IMR-90 (cell line): Measurements from ENCODE around the gene ZNF443. TPM values are rescaled to one million over a fixed set of nuclear protein-coding genes. Genes with fewer than 3 reads are reported as not detected.
"Not testable (repeated sequence)": the region's sequence is repeated elsewhere in the genome, so short reads cannot be mapped to it uniquely, and the experiment has no call there.

ENCODE experiments used
- ATAC-seq: fragments of 200-7000 bp; cut with Tn5 transposase; 2 replicates; pipeline ENCODE4 v1.9.1; 2020; ENCODE audit warnings: low read depth, mild to moderate bottlenecking, moderate library complexity
- BruUV-seq: library from RNA; stranded (reverse); fragments of 400-500 nt; replicated peaks from 2 replicates; lab custom pipeline; 2021; lab: Mats Ljungman, UMichigan
- CTCF ChIA-PET: fragments of 300-600 bp; formaldehyde crosslinking; extraction: SDS; loops from one replicate; lab custom pipeline; 2021; ENCODE audit warnings: antibody characterized with exemption; lab: Yijun Ruan, JAX
- POLR2A ChIA-PET: fragments of 300-600 bp; sonication (Branson Sonifier 250); formaldehyde crosslinking; loops from one replicate; lab custom pipeline; 2022; ENCODE audit warnings: antibody characterized with exemption; ENCODE audit not compliant: unreplicated experiment; lab: Charles Lee
- DNase-seq: peaks from one replicate; pipeline ENCODE4 v3.0.0; 2013
- H2AFZ ChIP-seq: replicated peaks from 2 replicates; pipeline ENCODE3; 2013; ENCODE audit warnings: low read length, mild to moderate bottlenecking; ENCODE audit not compliant: poor library complexity
- H2AK5ac ChIP-seq: 2 replicates; pipeline ENCODE4 v1.6.1; 2013; ENCODE audit warnings: low read depth, low read length, inconsistent platforms
- H2AK9ac ChIP-seq: replicated peaks from 2 replicates; pipeline ENCODE3; 2013; ENCODE audit warnings: mild to moderate bottlenecking, low read depth, low read length, moderate library complexity; ENCODE audit not compliant: poor library complexity
- H2BK120ac ChIP-seq: 2 replicates; pipeline ENCODE4 v1.6.1; 2013; ENCODE audit warnings: low read depth, low read length, inconsistent platforms
- H2BK15ac ChIP-seq: 3 replicates; pipeline ENCODE4 v1.6.1; 2013; ENCODE audit warnings: low read depth, low read length, inconsistent platforms
- H2BK20ac ChIP-seq: 2 replicates; pipeline ENCODE4 v1.6.1; 2013; ENCODE audit warnings: low read depth, mild to moderate bottlenecking, inconsistent platforms, low read length, moderate library complexity
- H2BK5ac ChIP-seq: 2 replicates; pipeline ENCODE4 v1.6.1; 2013; ENCODE audit warnings: mild to moderate bottlenecking, low read depth, low read length, inconsistent platforms; ENCODE audit not compliant: poor library complexity, severe bottlenecking
- H3K14ac ChIP-seq: replicated peaks from 2 replicates; pipeline ENCODE4 v1.6.1; 2013; ENCODE audit warnings: low read depth, low read length, inconsistent platforms
- H3K18ac ChIP-seq: 2 replicates; pipeline ENCODE4 v1.6.1; 2013; ENCODE audit warnings: low read depth, low read length, control low read depth
- H3K23ac ChIP-seq: 2 replicates; pipeline ENCODE4 v1.6.1; 2013; ENCODE audit warnings: low read depth, low read length, inconsistent platforms
- H3K27ac ChIP-seq: 2 replicates; pipeline ENCODE4 v1.5.1; 2013; ENCODE audit warnings: mild to moderate bottlenecking, control low read depth, low read length; ENCODE audit not compliant: insufficient read depth
- H3K27me3 ChIP-seq: 2 replicates; pipeline ENCODE4 v1.6.1; 2013; ENCODE audit warnings: low read length; ENCODE audit not compliant: control insufficient read depth, insufficient read depth
- H3K36me3 ChIP-seq: 2 replicates; pipeline ENCODE4 v1.6.1; 2013; ENCODE audit warnings: low read length, mixed read lengths; ENCODE audit not compliant: control insufficient read depth, insufficient read depth
- H3K4ac ChIP-seq: 2 replicates; pipeline ENCODE4 v1.6.1; 2013; ENCODE audit warnings: low read depth, low read length, inconsistent platforms
- H3K4me1 ChIP-seq: 2 replicates; pipeline ENCODE4 v1.6.1; 2013; ENCODE audit warnings: low read length, mixed read lengths; ENCODE audit not compliant: control insufficient read depth, insufficient read depth
- H3K4me2 ChIP-seq: 2 replicates; pipeline ENCODE4 v1.6.1; 2013; ENCODE audit warnings: low read depth, mild to moderate bottlenecking, control low read depth, low read length, moderate library complexity
- H3K4me3 ChIP-seq: 2 replicates; pipeline ENCODE4 v1.5.1; 2013; ENCODE audit warnings: low read depth, mild to moderate bottlenecking, control low read depth, low read length, moderate library complexity; ENCODE audit not compliant: insufficient read depth
- H3K56ac ChIP-seq: 2 replicates; pipeline ENCODE4 v1.6.1; 2013; ENCODE audit warnings: low read length, inconsistent platforms; ENCODE audit not compliant: insufficient read depth; ENCODE audit errors: extremely low read depth
- H3K79me1 ChIP-seq, 2 experiments: 2 replicates each; pipeline ENCODE4 v1.6.1; 2013; ENCODE audit warnings: low read length in 2 of 2, inconsistent platforms in 1 of 2, low read depth in 1 of 2
- H3K9ac ChIP-seq: 2 replicates; pipeline ENCODE4 v1.6.1; 2013; ENCODE audit warnings: low read depth, low read length, control low read depth
- H3K9me1 ChIP-seq: 2 replicates; pipeline ENCODE4 v1.6.1; 2013; ENCODE audit warnings: low read length, inconsistent platforms; ENCODE audit not compliant: insufficient read depth
- H3K9me3 ChIP-seq: 2 replicates; pipeline ENCODE4 v1.6.1; 2013; ENCODE audit warnings: low read length; ENCODE audit not compliant: control insufficient read depth, insufficient read depth
- H4K20me1 ChIP-seq: 2 replicates; pipeline ENCODE4 v1.6.1; 2013; ENCODE audit warnings: low read length, inconsistent platforms; ENCODE audit not compliant: insufficient read depth
- H4K5ac ChIP-seq: 2 replicates; pipeline ENCODE4 v1.6.1; 2013; ENCODE audit warnings: mild to moderate bottlenecking, low read depth, low read length, control low read depth
- H4K8ac ChIP-seq, 2 experiments: 2 replicates each; pipeline ENCODE4 v1.6.1; 2013; ENCODE audit warnings: low read depth in 2 of 2, low read length in 2 of 2, control low read depth in 1 of 2, inconsistent platforms in 1 of 2
- H4K91ac ChIP-seq: 2 replicates; pipeline ENCODE4 v1.6.1; 2013; ENCODE audit warnings: low read depth, low read length, inconsistent platforms; ENCODE audit not compliant: insufficient read depth
- WGBS, 2 experiments: methylation state at CpG; one replicate each; pipeline versions ENCODE4 v1.1.5 to v1.1.7; 2013; ENCODE audit warnings: missing lambda C conversion rate in 2 of 2; ENCODE audit not compliant: insufficient read length in 1 of 2; ENCODE audit errors: extremely low coverage in 2 of 2; 5-methylcytosine and 5-hydroxymethylcytosine counted together
- dilution Hi-C: fragments of 300-500 bp; cut with HindIII; formaldehyde crosslinking; loops from one replicate; pipeline ENCODE4 v1.14.3; 2018; ENCODE audit warnings: low sequenced_read_pairs; ENCODE audit not compliant: unreplicated experiment
- in situ Hi-C: fragments of 300-500 bp; cut with MboI; formaldehyde crosslinking; loops from 3 replicates; pipeline ENCODE4 v1.14.3; 2019; ENCODE audit warnings: low sequenced_read_pairs, inconsistent platforms, mixed read lengths
- intact Hi-C: fragments of 100-400 bp; cut with micrococcal nuclease; formaldehyde crosslinking; loops from 2 replicates; pipeline ENCODE4 v1.10.0; 2022
- polyA plus RNA-seq, 3 experiments: library from polyadenylated mRNA; depleted of rRNA; stranded (reverse); fragments of >200 nt; gene quantifications; 2 replicates each; pipeline ENCODE4 v1.2.3, GENCODE V29; 2012; ENCODE audit warnings: low replicate concordance in 1 of 3
- total RNA-seq: library from RNA; depleted of rRNA; stranded (reverse); fragments of >200 nt; gene quantifications from 2 replicates; pipeline ENCODE4 v1.2.3, GENCODE V29; 2012

The ZNF443 gene
- total and polyA plus RNA-seq, 2 of the 4 experiments (the other 2 are of a cell fraction): 0.79 to 3.2 TPM

- H4K20me1 ChIP-seq, H4K5ac ChIP-seq, dilution Hi-C loops, H3K4me1 ChIP-seq, H3K18ac ChIP-seq, in situ Hi-C loops, H3K14ac ChIP-seq, H3K4me3 ChIP-seq, H3K56ac ChIP-seq, BruUV-seq, H2BK20ac ChIP-seq, H3K4me2 ChIP-seq, H3K27ac ChIP-seq, H2AFZ ChIP-seq, H3K9me1 ChIP-seq, intact Hi-C loops, H2BK120ac ChIP-seq, H3K36me3 ChIP-seq, H4K91ac ChIP-seq, H4K8ac ChIP-seq, H3K9ac ChIP-seq, H2BK15ac ChIP-seq, POLR2A ChIA-PET, ATAC-seq, H2AK5ac ChIP-seq, H3K27me3 ChIP-seq, H3K23ac ChIP-seq, H3K4ac ChIP-seq, H2AK9ac ChIP-seq, CTCF ChIA-PET, H2BK5ac ChIP-seq, H3K9me3 ChIP-seq, DNase-seq: not testable (repeated sequence)
- H3K79me1 ChIP-seq: peaks cover 21 to 24% of the 10 kb centered on the region in 2 experiments
- no CpG with 5 or more reads among the region's 1 CpG for WGBS, 2 experiments
Observed at GRCh38 chr19:12486265-12486783, 45.5 kb upstream of the ZNF443 start.
